NCI-H128 (cell line): ENCODE measurements around the gene RGR.

Experiments
- DNase-seq: peaks from one replicate; lab custom pipeline; 2025; ENCODE audit not compliant: unreplicated experiment; lab: John Stamatoyannopoulos, UW

RGR gene

DNA sequence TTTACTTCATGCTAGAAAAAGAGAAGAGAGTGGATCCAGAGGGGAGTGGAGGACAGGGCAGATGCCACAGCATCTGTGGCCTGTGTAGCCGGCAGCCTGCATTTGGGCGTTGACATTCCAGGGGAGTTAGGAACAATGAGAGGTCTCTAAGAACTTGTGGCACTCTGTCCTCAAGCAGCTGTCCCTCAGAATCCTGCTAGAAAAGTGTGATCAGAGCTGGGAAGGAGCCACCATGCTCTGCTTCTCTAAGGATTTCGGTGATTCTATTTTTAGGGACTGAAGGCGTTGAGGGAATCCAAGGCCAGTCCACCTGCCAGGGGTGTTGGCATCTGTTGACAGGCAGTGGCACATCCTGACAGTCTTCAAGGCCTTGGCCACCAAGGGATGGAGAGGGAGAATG, 27.1 kb upstream of the RGR start:
- no peak for DNase-seq

DNA sequence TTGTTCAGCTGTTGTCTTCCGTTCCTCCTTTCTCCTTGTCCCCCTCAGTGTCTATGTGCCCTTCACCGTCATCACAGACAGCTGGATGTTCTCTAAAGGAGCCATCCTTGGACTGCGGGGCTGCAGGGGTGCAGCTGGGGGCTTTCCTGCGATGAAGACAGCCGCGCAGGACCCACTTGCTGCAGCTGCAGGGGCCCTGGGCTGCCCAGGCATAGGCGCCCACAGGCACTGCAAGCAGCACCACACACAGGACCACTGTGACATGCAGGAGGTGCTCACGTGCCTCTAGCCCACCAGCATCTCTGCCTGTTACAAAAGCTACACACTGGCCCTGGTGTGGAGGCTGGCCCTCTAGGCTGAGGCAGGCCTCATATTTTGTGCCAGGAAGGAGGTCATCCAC, 22.9 kb upstream of the RGR start:
- DNase-seq = no peak

DNA sequence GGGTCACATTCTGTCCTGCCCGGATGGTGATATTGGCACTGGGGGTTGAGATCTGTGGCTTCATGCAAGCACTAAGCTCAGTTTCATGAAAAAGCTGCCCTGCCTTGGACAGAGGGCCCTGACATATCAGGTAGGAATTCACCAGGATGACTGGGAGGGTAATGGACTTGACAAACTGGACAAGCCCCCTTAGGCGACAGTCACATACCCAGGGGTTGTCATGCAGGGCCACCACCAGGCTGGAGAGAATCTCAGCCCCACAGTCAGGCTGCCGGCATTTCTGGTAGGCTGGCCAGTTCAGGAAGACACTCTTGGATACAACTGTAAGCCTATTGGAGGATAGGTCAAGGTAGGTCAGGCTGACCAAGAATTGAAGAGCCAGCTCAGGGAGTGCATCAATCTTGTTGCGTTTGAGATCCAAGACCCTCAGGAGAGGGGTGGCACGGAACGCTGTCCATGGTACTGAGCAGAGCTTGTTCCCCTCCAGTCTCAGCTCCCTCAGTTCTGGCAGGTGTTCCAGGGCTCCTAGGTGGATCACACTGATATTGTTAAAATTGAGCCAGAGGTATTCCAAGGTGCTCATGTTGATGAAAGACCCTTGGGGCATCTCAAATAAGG, 20.3 kb upstream of the RGR start:
- no peak for DNase-seq

GRCh38 chr10:84225427-84226173, 19.3 kb upstream of the RGR start, which contains the start of gene LRIT2:
Gene LRIT2, minus strand, starts transcription at chr10:84225544. Its CDS starts 24 bp downstream, at chr10:84225520.
- DNase-seq = no peak

- no peak for DNase-seq
Measured at GRCh38 chr10:84226616-84227015, 18.2 kb upstream of the RGR start.

- DNase-seq = no peak
Measured at GRCh38 chr10:84227810-84228209, 17.0 kb upstream of the RGR start.

DNA sequence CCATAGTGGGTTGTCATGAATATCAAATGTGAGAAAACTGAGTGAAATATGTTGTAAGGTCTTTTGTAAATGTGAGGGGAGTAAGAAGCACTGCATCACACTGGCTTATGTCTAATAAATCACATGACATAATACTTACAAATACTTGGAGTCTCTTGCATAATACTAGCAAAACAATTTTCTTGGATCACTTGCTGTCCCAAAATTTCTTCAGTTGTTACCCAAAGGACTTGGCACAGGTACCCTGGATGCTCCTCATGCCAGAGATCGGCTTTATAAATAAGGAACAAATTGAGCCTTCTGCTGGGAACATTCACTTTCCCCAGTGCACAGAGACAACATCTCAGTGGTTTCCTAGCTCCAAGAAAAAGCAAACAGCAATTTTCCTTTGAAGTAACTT, 14.5 kb upstream of the RGR start:
- no peak for DNase-seq

GRCh38 chr10:84232376-84232775, 12.5 kb upstream of the RGR start:
- DNase-seq = no peak

DNA sequence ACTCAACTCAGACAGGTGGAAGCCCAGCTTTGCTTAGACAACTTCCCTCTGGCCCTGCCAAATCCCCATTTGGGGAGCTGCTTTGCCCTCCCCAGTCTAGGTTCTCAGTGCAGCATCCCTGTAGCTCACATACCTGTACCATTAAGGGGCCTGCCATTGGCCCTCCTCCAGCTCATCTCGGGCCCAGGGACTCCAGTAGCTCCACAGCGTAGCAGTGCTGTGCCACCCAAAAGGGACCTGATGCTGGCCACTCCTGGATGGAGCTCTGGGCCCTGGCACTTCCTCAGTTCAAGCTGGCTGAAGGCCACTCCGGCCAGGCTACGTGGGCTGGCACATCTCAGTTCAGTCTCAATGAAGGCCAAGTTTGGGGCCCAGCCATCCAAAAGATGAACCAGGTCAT, 10.9 kb upstream of the RGR start:
- DNase-seq = no peak

GRCh38 chr10:84234479-84234878, 10.4 kb upstream of the RGR start:
- no peak for DNase-seq

DNA sequence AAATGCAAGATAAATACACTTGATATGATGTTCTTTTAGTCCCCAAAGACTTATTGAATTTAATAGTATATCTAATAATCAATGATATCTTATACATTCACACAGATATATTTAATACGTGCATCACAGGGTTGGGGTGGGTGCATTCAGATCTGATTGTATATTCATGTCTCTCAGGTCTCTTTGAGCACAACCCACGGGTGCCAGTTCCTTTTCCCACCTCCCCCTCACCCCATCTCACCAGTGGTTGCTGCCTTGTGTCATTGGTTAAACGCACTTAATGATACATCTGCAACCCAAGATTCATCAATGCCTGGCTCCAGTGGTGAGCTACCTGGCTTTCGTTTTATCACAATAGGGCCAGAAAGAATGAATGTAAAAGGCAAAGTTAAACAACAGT, 9.8 kb upstream of the RGR start:
- DNase-seq = no peak

DNA sequence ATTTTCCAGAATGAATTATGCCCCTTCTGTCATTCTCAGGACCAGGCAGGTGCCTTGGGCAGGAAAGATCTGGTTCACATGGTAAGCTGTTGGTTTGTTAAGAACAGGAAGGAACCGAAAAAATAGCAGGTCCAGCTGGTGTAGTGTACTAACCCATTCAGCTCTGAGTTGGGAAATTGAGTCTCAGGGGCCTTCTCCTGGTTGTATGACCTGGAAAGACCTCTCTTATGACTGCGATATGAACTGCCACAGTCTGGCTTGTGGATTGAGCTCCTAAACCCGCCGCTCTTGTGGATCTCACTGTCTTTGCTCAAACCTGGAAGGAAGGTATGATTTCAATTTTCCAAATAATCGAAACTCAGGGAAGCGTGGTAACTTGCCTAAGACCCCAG, 8.1 kb upstream of the RGR start:
- DNase-seq = no peak

- no peak for DNase-seq
Measured at GRCh38 chr10:84237199-84238051, 7.4 kb upstream of the RGR start.

- DNase-seq = no peak
Measured at GRCh38 chr10:84238909-84239308, 5.9 kb upstream of the RGR start.

- DNase-seq = no peak
Measured at GRCh38 chr10:84241185-84241790, 3.6 kb upstream of the RGR start, which contains the start of gene LRIT1. Gene LRIT1, minus strand, starts transcription at chr10:84241546. Its CDS starts 107 bp downstream, at chr10:84241439.

- DNase-seq = no peak
Measured at GRCh38 chr10:84243759-84244158, 1.1 kb upstream of the RGR start.

GRCh38 chr10:84247496-84247895, 2.6 kb downstream of the RGR start:
- DNase-seq = no peak

DNA sequence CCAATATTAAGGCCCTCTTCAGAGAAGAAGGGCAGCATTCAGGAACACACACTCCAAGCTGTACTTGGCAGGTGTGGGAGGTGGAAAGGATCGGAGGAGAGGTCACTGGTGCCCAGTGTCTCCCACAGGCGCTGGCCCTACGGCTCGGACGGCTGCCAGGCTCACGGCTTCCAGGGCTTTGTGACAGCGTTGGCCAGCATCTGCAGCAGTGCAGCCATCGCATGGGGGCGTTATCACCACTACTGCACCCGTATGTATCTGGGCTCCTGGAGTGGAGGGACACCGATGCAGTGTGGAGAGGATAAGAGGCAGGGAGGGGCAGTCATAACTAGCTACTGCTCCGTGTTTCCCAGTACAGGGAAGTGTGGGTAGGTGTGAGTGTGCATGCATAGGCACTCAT, 3.9 kb downstream of the RGR start:
- no peak for DNase-seq

- DNase-seq = no peak
Measured at GRCh38 chr10:84254552-84255478, 10.0 kb downstream of the RGR start.
